Measurements from ENCODE around the gene NFX1. TPM values are rescaled to one million over a fixed set of nuclear protein-coding genes. Genes with fewer than 3 reads are reported as not detected.

Gene NFX1
- total and polyA plus RNA-seq, 9 donors: 18.5 to 44.5 (median 34.3) TPM

- Histone ChIP-seq H3K4me3 (no peak overlapping the region), H3K27ac (no peak overlapping the region), H3K4me1 (ENCODE audit: insufficient read depth) (no peaks in the 10 kb centered on the region), H3K27me3 (no peaks in the 10 kb centered on the region), H3K9me3 (no peaks in the 10 kb centered on the region), H3K36me3 (no peaks in the 10 kb centered on the region)
- TF ChIP-seq POLR2A (IDR thresholded peaks at IDR 0.05) (no peak), EP300 (IDR thresholded peaks at IDR 0.05) (no peak), CTCF (IDR thresholded peaks at IDR 0.05) (no peak)
- no peak for DNase-seq
- intact Hi-C loops (cut with DNase I): no loop called here
- 79 to 88% (median 85%) methylated on average over 2 of the region's 2 CpGs for WGBS, 3 donors
Measured at GRCh38 chr9:33245341-33245740, 45.0 kb upstream of the NFX1 start.

- H3K27me3 ChIP-seq: no peaks in the 10 kb centered on the region
- H3K36me3 ChIP-seq: no peaks in the 10 kb centered on the region
- H3K4me3 ChIP-seq: no peak overlapping the region
- H3K4me1 ChIP-seq (ENCODE audit: insufficient read depth): no peaks in the 10 kb centered on the region
- WGBS, 3 donors: 89 to 90% (median 89%) methylated on average over 8 to 9 of the region's 9 CpGs
- H3K9me3 ChIP-seq: no peaks in the 10 kb centered on the region
- no peak overlapping the region for H3K27ac ChIP-seq
- no peak for TF ChIP-seq CTCF (IDR thresholded peaks at IDR 0.05)
- no peak for TF ChIP-seq POLR2A (IDR thresholded peaks at IDR 0.05)
- no peak for TF ChIP-seq EP300 (IDR thresholded peaks at IDR 0.05)
- no peak for DNase-seq
- intact Hi-C loops (cut with DNase I): no loop called here
Measured at GRCh38 chr9:33246269-33246860, 44.0 kb upstream of the NFX1 start.

DNA sequence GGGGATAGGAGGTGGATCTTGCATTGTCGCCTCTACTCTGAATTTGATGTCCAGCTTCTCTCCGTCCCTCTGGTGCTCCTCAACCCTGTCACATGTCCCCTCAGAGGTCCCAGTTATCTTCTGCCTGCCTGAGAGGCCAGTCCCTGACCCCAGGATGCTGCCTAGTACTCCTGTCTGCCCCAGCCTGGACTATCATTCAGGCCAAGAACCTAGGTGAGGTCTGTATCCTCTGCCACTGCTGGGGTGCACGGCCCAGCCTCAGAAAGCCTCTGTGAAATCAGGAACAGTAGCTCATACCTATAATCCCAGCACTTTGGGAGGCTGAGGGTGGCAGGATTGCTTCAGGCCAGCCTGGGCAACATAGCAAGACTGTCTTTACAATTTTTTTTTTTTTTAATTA lies 41.7 kb upstream of the NFX1 start:
- Histone ChIP-seq H3K4me1 (ENCODE audit: insufficient read depth) (no peaks in the 10 kb centered on the region), H3K27ac (no peak overlapping the region), H3K27me3 (no peaks in the 10 kb centered on the region), H3K36me3 (no peaks in the 10 kb centered on the region), H3K4me3 (no peak overlapping the region), H3K9me3 (no peaks in the 10 kb centered on the region)
- intact Hi-C loops (cut with DNase I): no loop called here
- TF ChIP-seq EP300 (IDR thresholded peaks at IDR 0.05) (no peak), POLR2A (IDR thresholded peaks at IDR 0.05) (no peak), CTCF (IDR thresholded peaks at IDR 0.05) (no peak)
- no peak for DNase-seq
- 93 to 96% (median 94%) methylated on average over 3 of the region's 3 CpGs for WGBS, 3 donors

DNA sequence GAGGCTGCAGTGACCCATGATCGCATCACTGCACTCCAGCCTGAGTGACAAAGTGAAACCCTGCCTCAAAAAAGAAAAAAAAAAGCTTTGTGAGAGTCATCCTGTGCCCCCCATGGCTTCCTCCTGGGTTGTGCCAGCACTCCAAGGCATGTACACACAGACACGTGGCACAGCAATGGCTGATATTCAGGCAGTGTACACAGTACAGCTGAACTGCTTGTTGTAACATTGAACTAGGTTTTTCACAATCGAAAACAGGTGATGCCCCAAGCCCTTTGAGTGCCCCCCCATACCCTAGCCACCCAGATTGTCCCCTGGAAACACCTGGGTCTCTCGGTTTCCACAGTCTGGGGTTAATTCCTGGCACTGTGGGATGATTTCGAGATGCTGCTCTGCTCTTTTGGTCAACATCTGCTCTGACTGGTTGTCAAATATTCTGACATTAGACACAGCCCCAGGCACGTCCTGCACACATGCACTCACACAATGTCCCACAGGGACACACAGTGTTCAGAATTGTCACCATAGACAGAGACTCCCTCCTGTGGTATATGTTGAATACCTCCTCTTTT lies 41.1 kb upstream of the NFX1 start:
- intact Hi-C loops (cut with DNase I): no loop called here
- TF ChIP-seq EP300 (IDR thresholded peaks at IDR 0.05): no peak
- no peak for TF ChIP-seq CTCF (IDR thresholded peaks at IDR 0.05)
- TF ChIP-seq POLR2A (IDR thresholded peaks at IDR 0.05): no peak
- Histone ChIP-seq H3K27me3 (no peaks in the 10 kb centered on the region), H3K9me3 (no peaks in the 10 kb centered on the region), H3K36me3 (no peaks in the 10 kb centered on the region), H3K27ac (no peak overlapping the region), H3K4me3 (no peak overlapping the region), H3K4me1 (ENCODE audit: insufficient read depth) (no peaks in the 10 kb centered on the region)
- 84 to 92% (median 85%) methylated on average over 6 of the region's 6 CpGs for WGBS, 3 donors
- no peak for DNase-seq
